ENCODE data around the gene TOP2A. TPM values are rescaled to one million over a fixed set of nuclear protein-coding genes. Genes with fewer than 3 reads are reported as not detected.

Gene TOP2A
- polyA plus RNA-seq, 1 experiment: 53.5 TPM

DNA sequence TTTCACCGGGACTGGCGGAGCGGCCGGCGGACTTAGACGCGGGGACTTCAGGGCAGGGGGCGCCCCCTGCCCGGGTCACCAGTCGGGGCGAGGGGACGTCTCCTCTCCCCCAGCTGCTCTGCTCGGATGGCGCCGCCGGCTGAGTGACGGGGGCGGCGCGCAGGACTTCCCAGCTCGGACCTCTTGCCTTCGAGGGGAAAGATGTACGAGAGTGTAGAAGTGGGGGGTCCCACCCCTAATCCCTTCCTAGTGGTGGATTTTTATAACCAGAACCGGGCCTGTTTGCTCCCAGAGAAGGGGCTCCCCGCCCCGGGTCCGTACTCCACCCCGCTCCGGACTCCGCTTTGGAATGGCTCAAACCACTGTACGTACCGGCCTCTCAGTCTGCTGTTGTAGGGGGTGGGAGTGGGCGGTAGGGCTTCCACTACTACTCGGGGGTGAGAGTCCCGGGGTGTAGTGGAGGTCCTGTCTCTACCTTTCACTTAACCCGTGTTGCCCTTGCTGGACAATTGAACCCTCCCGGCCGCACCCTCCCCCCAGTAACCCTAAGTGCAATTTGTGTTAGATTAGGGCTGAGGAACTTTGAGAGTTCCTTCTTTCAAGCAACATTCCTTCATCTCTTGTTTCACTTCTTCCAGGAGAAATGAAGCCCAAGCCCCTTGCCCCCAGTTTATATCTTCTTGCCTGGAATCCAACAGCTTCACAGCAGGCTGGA lies 75.0 kb downstream of the TOP2A start:
- no peak for DNase-seq (ENCODE audit: low read depth, low spot score)
- Histone ChIP-seq H3K27ac (ENCODE audit: low read depth, low read length) (peak overlapping the region; percentile 21), H3K9me3 (ENCODE audit: control insufficient read depth, insufficient read depth, low read length) (no peaks in the 10 kb centered on the region; the same call in 1 of the 2 replicates)

DNA sequence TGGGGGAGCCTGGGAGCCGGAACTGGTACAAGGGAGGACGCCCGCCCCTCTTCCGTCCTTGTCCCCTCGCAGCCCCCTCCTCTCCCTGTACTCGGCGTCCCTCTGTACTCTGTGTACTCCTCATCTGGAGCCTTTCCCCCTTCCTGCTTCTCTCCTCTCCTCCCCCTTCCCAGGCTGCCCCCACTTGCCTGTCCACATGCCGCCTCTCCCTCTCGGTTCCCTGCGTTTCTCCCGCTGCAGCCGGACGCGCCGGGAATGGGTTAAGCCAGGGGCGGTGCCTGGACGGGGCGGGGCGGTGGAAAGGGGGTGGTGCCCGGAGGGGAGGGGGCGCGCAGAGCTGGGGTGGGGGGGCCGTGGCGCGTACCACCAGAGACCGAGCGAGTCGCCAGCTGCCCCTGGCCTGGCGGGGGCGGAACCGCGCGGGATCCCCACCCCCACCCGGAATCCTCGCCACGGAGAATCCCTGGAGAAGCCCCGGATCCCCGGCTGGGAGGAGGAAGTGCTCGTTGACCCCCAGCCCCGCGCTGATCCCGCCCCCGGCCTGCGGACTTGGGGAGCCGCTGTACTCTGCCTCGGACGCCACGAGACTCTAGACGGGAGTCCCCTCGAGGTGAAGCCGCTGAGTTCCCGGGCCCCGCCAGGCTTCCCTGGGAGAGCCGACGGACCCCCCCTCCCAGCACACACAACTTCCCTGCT lies 75.7 kb downstream of the TOP2A start:
- CTCF ChIA-PET: no interaction called here
- Histone ChIP-seq H3K27ac (ENCODE audit: low read depth, low read length) (peak overlapping the region; percentile 39), H3K27me3 (ENCODE audit: control insufficient read depth, insufficient read depth, low read length) (no peaks in the 10 kb centered on the region), H3K4me3 (ENCODE audit: low read depth, low read length) (peak overlapping the region; percentile 79), H3K9me3 (ENCODE audit: control insufficient read depth, insufficient read depth, low read length) (no peaks in the 10 kb centered on the region; the same call in 1 of the 2 replicates)
- TF ChIP-seq, protein P1, sequence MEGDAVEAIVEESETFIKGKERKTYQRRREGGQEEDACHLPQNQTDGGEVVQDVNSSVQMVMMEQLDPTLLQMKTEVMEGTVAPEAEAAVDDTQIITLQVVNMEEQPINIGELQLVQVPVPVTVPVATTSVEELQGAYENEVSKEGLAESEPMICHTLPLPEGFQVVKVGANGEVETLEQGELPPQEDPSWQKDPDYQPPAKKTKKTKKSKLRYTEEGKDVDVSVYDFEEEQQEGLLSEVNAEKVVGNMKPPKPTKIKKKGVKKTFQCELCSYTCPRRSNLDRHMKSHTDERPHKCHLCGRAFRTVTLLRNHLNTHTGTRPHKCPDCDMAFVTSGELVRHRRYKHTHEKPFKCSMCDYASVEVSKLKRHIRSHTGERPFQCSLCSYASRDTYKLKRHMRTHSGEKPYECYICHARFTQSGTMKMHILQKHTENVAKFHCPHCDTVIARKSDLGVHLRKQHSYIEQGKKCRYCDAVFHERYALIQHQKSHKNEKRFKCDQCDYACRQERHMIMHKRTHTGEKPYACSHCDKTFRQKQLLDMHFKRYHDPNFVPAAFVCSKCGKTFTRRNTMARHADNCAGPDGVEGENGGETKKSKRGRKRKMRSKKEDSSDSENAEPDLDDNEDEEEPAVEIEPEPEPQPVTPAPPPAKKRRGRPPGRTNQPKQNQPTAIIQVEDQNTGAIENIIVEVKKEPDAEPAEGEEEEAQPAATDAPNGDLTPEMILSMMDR (IDR thresholded peaks at IDR 0.05; ENCODE audit: low read depth, low read length): no peak
- POLR2A ChIA-PET: interaction anchor here (0.6 to 1.3 kb wide), 2 partner anchors 20 to 59 kb away, joined by 3 to 4 read pairs; no protein-coding TSS in a partner anchor
- DNase-seq (ENCODE audit: low read depth, low spot score): no peak

More for the DNA sequence above, 75.0 kb downstream of the TOP2A start:
- Histone ChIP-seq H3K4me3 (ENCODE audit: low read depth, low read length) (peak overlapping the region; percentile 79), H3K27me3 (ENCODE audit: control insufficient read depth, insufficient read depth, low read length) (no peaks in the 10 kb centered on the region)
- ChIA-PET POLR2A (interaction anchor here (0.8 to 1.3 kb wide), 2 partner anchors 21 to 208 kb away, joined by 3 to 4 read pairs; no protein-coding TSS in a partner anchor), CTCF (interaction anchor here (1.8 kb wide), 1 partner anchor 12 kb away, joined by 7 read pairs; no protein-coding TSS in a partner anchor)
- TF ChIP-seq, protein P1 (IDR thresholded peaks at IDR 0.05; ENCODE audit: low read depth, low read length): no peak

DNA sequence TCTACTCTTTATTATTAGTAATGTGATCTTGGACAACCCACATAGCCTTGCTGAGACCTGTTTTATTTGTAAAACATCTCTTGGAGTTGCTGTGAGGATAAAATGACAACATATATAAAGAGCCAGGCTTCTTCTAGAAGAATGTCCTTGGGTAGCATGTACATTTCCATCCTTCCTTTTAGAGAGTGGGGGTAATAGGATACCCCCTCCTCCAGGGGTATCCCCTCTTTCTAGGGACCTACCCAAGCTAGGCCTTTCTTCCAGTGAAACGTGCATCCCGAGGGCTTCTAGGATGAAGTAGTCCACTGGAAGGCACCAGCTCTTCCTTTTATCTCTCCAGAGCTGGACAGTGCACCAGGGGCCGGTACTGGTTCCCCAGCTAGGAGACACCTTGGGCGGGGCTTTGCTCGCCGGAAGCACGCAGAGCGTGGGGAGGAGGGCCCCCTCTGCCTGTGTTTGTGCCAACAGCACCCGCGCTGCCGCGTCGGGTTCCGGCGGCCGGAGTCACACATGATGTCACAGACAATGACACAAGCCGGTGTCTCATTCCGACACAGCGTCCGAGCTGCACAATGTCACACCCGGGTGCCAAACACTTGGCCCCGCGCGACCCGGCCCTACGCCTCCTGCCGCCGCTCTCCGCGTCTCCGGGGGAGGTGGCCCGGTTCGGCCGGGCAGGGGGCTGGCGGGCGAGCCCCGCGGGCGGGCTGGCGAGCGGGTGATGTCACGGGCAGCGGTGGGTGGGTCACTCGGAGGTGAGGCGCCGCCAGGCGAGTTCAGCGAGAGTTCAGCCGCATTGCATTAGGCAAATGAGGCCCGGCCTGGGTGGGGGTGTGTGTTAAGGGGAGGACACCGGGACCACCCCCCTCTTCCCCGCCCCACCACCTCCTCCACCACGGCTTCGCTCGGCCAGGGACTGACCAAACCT lies 76.6 kb downstream of the TOP2A start:
- TF ChIP-seq, protein P1 (IDR thresholded peaks at IDR 0.05; ENCODE audit: low read depth, low read length): no peak
- ChIA-PET CTCF (interaction anchor here (0.7 to 1.0 kb wide), 3 partner anchors 24 to 123 kb away, joined by 3 to 4 read pairs (median 3); no protein-coding TSS in a partner anchor), POLR2A (interaction anchor here (0.6 kb wide), 2 partner anchors 58 to 123 kb away, joined by 3 read pairs; no protein-coding TSS in a partner anchor)

GRCh38 chr17:40340327-40340726 lies 77.4 kb downstream of the TOP2A start:
- ChIA-PET POLR2A (interaction anchor here (0.6 kb wide), 1 partner anchor 122 kb away, joined by 3 read pairs; no protein-coding TSS in a partner anchor), CTCF (interaction anchor here (0.7 to 1.0 kb wide), 2 partner anchors 37 to 122 kb away, joined by 3 read pairs; no protein-coding TSS in a partner anchor)
- TF ChIP-seq, protein P1 (IDR thresholded peaks at IDR 0.05; ENCODE audit: low read depth, low read length): no peak
- H3K9me3 ChIP-seq (ENCODE audit: control insufficient read depth, insufficient read depth, low read length): no peaks in the 10 kb centered on the region; the same call in 1 of the 2 replicates
- H3K4me3 ChIP-seq (ENCODE audit: low read depth, low read length): no peak overlapping the region
- no peak overlapping the region for H3K27ac ChIP-seq (ENCODE audit: low read depth, low read length)
- no peaks in the 10 kb centered on the region for H3K27me3 ChIP-seq (ENCODE audit: control insufficient read depth, insufficient read depth, low read length)
- no peak for DNase-seq (ENCODE audit: low read depth, low spot score)

More for the DNA sequence above, 76.6 kb downstream of the TOP2A start:
- Histone ChIP-seq H3K27ac (ENCODE audit: low read depth, low read length) (peak overlapping the region; percentile 52), H3K27me3 (ENCODE audit: control insufficient read depth, insufficient read depth, low read length) (no peaks in the 10 kb centered on the region), H3K9me3 (ENCODE audit: control insufficient read depth, insufficient read depth, low read length) (no peaks in the 10 kb centered on the region; the same call in 1 of the 2 replicates), H3K4me3 (ENCODE audit: low read depth, low read length) (peak overlapping the region; percentile 79)
- DNase-seq (ENCODE audit: low read depth, low spot score): no peak
